ENCODE measurements around the gene ITFG1. TPM values are rescaled to one million over a fixed set of nuclear protein-coding genes. Genes with fewer than 3 reads are reported as not detected.
A peak's percentile ranks its signal among the peaks of the same experiment; 100 is the strongest.

The ITFG1 gene
- total RNA-seq, 1 donor from 2014 or later, result 66.3 TPM

- no peak overlapping the region for H3K27ac Mint-ChIP-seq (ENCODE audit: unreplicated experiment)
- TF ChIP-seq CTCF (IDR thresholded peaks at IDR 0.05; ENCODE audit: unreplicated experiment), result no peak
- H3K4me3 Mint-ChIP-seq (ENCODE audit: unreplicated experiment), result no peak overlapping the region
- no peaks in the 10 kb centered on the region for H3K9me3 Mint-ChIP-seq (ENCODE audit: unreplicated experiment)
- H3K36me3 Mint-ChIP-seq (ENCODE audit: low read depth, unreplicated experiment), result peaks cover 8% of the 10 kb centered on the region
- no peaks in the 10 kb centered on the region for H3K27me3 Mint-ChIP-seq (ENCODE audit: unreplicated experiment)
- H3K4me1 Mint-ChIP-seq (ENCODE audit: unreplicated experiment), result no peaks in the 10 kb centered on the region
- no peak for DNase-seq (ENCODE audit: low spot score)
Measured at GRCh38 chr16:47276522-47276921, 184.3 kb downstream of the ITFG1 start.

- no peak for TF ChIP-seq CTCF (IDR thresholded peaks at IDR 0.05; ENCODE audit: unreplicated experiment)
- no peak overlapping the region for H3K4me3 Mint-ChIP-seq (ENCODE audit: unreplicated experiment)
- no peaks in the 10 kb centered on the region for H3K36me3 Mint-ChIP-seq (ENCODE audit: low read depth, unreplicated experiment)
- peaks cover 1% of the 10 kb centered on the region for H3K27me3 Mint-ChIP-seq (ENCODE audit: unreplicated experiment)
- H3K4me1 Mint-ChIP-seq (ENCODE audit: unreplicated experiment), result no peaks in the 10 kb centered on the region
- H3K27ac Mint-ChIP-seq (ENCODE audit: unreplicated experiment), result no peak overlapping the region
- H3K9me3 Mint-ChIP-seq (ENCODE audit: unreplicated experiment), result no peaks in the 10 kb centered on the region
- no peak for DNase-seq (ENCODE audit: low spot score)
Measured at GRCh38 chr16:47262938-47263337, 197.9 kb downstream of the ITFG1 start.

GRCh38 chr16:47260503-47260902, 200.4 kb downstream of the ITFG1 start:
- H3K9me3 Mint-ChIP-seq (ENCODE audit: unreplicated experiment), result no peaks in the 10 kb centered on the region
- TF ChIP-seq CTCF (IDR thresholded peaks at IDR 0.05; ENCODE audit: unreplicated experiment), result no peak
- no peaks in the 10 kb centered on the region for H3K27me3 Mint-ChIP-seq (ENCODE audit: unreplicated experiment)
- H3K27ac Mint-ChIP-seq (ENCODE audit: unreplicated experiment), result no peak overlapping the region
- no peaks in the 10 kb centered on the region for H3K4me1 Mint-ChIP-seq (ENCODE audit: unreplicated experiment)
- H3K4me3 Mint-ChIP-seq (ENCODE audit: unreplicated experiment), result no peak overlapping the region
- H3K36me3 Mint-ChIP-seq (ENCODE audit: low read depth, unreplicated experiment), result peaks cover 8% of the 10 kb centered on the region
- DNase-seq (ENCODE audit: low spot score), result no peak

- DNase-seq (ENCODE audit: low spot score), result peak; percentile 37
- H3K27me3 Mint-ChIP-seq (ENCODE audit: unreplicated experiment), result no peaks in the 10 kb centered on the region
- peak; percentile 67 for TF ChIP-seq CTCF (IDR thresholded peaks at IDR 0.05; ENCODE audit: unreplicated experiment)
- H3K9me3 Mint-ChIP-seq (ENCODE audit: unreplicated experiment), result no peaks in the 10 kb centered on the region
- H3K36me3 Mint-ChIP-seq (ENCODE audit: low read depth, unreplicated experiment), result peaks cover 8% of the 10 kb centered on the region
- no peak overlapping the region for H3K4me3 Mint-ChIP-seq (ENCODE audit: unreplicated experiment)
- no peak overlapping the region for H3K27ac Mint-ChIP-seq (ENCODE audit: unreplicated experiment)
- H3K4me1 Mint-ChIP-seq (ENCODE audit: unreplicated experiment), result no peaks in the 10 kb centered on the region
Measured at GRCh38 chr16:47258874-47259461, 201.9 kb downstream of the ITFG1 start.

GRCh38 chr16:47254756-47255155, 206.1 kb downstream of the ITFG1 start:
- H3K27me3 Mint-ChIP-seq (ENCODE audit: unreplicated experiment), result no peaks in the 10 kb centered on the region
- no peaks in the 10 kb centered on the region for H3K9me3 Mint-ChIP-seq (ENCODE audit: unreplicated experiment)
- H3K4me1 Mint-ChIP-seq (ENCODE audit: unreplicated experiment), result peaks cover 6% of the 10 kb centered on the region
- DNase-seq (ENCODE audit: low spot score), result no peak
- TF ChIP-seq CTCF (IDR thresholded peaks at IDR 0.05; ENCODE audit: unreplicated experiment), result no peak
- no peak overlapping the region for H3K4me3 Mint-ChIP-seq (ENCODE audit: unreplicated experiment)
- H3K27ac Mint-ChIP-seq (ENCODE audit: unreplicated experiment), result no peak overlapping the region
- H3K36me3 Mint-ChIP-seq (ENCODE audit: low read depth, unreplicated experiment), result peaks cover 8% of the 10 kb centered on the region
